ENCODE data around the gene TAL1. TPM values are rescaled to one million over a fixed set of nuclear protein-coding genes. Genes with fewer than 3 reads are reported as not detected.

The TAL1 gene
- polyA plus RNA-seq, 1 of the 3 experiments (the other 2 are of a cell fraction) = not detected

GRCh38 chr1:47244339-47244862 lies 12.4 kb upstream of the TAL1 start:
- Histone ChIP-seq H3K9ac (no peak overlapping the region), H4K20me1 (ENCODE audit: insufficient read depth) (no peaks in the 10 kb centered on the region), H3K4me3 (ENCODE audit: low read depth in 2 of 2, low read length in 1 of 2) (no peak overlapping the region), H3K27ac (ENCODE audit: low read depth in 2 of 2, low read length in 1 of 2) (no peak overlapping the region), H3F3A (replicated peaks; ENCODE audit: insufficient read depth) (no peaks in the 10 kb centered on the region), H2AFZ (ENCODE audit: low read depth) (0 out of 2 replicates have a peak overlapping the region, but pooled peaks have one; percentile 33), H3K27me3 (ENCODE audit: insufficient read depth) (peaks cover 2% of the 10 kb centered on the region; the same call in 1 of the 2 replicates), H3K79me2 (ENCODE audit: insufficient read depth) (no peaks in the 10 kb centered on the region), H3K36me3 (replicated peaks in 1 of 2; ENCODE audit: control insufficient read depth in 1 of 2, insufficient read depth in 2 of 2, low read length in 1 of 2) (no peaks in the 10 kb centered on the region), H3K9me3 (no peaks in the 10 kb centered on the region), H3K4me1 (ENCODE audit: control insufficient read depth in 1 of 2, insufficient read depth in 2 of 2, low read depth in 1 of 2, low read length in 1 of 2) (no peaks in the 10 kb centered on the region), H3K9me2 (no peaks in the 10 kb centered on the region), H3K4me2 (no peak overlapping the region)
- no peak for TF ChIP-seq NRF1 (IDR thresholded peaks at IDR 0.05; ENCODE audit: low read depth, low read length)
- TF ChIP-seq TEAD4 (IDR thresholded peaks at IDR 0.05; ENCODE audit: borderline replicate concordance, insufficient read depth) = no peak
- TF ChIP-seq, protein P1, sequence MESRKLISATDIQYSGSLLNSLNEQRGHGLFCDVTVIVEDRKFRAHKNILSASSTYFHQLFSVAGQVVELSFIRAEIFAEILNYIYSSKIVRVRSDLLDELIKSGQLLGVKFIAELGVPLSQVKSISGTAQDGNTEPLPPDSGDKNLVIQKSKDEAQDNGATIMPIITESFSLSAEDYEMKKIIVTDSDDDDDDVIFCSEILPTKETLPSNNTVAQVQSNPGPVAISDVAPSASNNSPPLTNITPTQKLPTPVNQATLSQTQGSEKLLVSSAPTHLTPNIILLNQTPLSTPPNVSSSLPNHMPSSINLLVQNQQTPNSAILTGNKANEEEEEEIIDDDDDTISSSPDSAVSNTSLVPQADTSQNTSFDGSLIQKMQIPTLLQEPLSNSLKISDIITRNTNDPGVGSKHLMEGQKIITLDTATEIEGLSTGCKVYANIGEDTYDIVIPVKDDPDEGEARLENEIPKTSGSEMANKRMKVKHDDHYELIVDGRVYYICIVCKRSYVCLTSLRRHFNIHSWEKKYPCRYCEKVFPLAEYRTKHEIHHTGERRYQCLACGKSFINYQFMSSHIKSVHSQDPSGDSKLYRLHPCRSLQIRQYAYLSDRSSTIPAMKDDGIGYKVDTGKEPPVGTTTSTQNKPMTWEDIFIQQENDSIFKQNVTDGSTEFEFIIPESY (IDR thresholded peaks at IDR 0.05; ENCODE audit: borderline replicate concordance, low read depth) = no peak
- TF ChIP-seq, protein P2, sequence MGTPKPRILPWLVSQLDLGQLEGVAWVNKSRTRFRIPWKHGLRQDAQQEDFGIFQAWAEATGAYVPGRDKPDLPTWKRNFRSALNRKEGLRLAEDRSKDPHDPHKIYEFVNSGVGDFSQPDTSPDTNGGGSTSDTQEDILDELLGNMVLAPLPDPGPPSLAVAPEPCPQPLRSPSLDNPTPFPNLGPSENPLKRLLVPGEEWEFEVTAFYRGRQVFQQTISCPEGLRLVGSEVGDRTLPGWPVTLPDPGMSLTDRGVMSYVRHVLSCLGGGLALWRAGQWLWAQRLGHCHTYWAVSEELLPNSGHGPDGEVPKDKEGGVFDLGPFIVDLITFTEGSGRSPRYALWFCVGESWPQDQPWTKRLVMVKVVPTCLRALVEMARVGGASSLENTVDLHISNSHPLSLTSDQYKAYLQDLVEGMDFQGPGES (IDR thresholded peaks at IDR 0.05; ENCODE audit: low read depth, low read length) = no peak
- TF ChIP-seq CHD2 (IDR thresholded peaks at IDR 0.05; ENCODE audit: low read length, partially characterized antibody) = no peak
- TF ChIP-seq RCOR1 (IDR thresholded peaks at IDR 0.05; ENCODE audit: low read length) = no peak
- no peak for TF ChIP-seq JUND (IDR thresholded peaks at IDR 0.05)
- DNase-seq = no peak
- ChIA-PET CTCF (interaction anchor here (1.1 kb wide), 1 partner anchor 18 kb away, joined by 5 read pairs; no protein-coding TSS in a partner anchor), POLR2A (no interaction called here)
- 63% methylated on average over 3 of the region's 3 CpGs for WGBS (ENCODE audit: low lambda C conversion rate)

DNA sequence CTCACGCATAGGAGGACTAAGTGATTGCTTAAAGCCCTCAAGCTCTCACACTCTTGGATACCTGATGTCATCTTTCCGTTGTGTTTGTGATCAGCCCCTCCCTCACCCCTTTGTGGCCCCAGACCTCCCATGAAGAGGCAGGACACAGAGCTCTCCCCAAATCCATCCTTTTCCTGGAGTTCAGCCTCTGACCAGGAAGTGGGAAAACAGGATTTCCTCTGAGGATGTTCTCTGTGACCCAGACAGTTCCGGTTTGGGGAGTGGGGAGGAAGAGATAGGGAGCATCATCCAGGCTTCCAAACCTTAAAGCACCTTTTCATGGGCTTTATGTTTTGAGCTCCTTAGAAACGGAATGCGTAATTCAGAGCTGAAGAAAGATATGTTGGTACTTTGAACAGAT lies 11.9 kb upstream of the TAL1 start:
- Histone ChIP-seq H3F3A (replicated peaks; ENCODE audit: insufficient read depth) (no peaks in the 10 kb centered on the region), H3K79me2 (ENCODE audit: insufficient read depth) (no peaks in the 10 kb centered on the region), H3K9ac (no peak overlapping the region), H3K9me3 (no peaks in the 10 kb centered on the region), H3K27ac (ENCODE audit: low read depth in 2 of 2, low read length in 1 of 2) (no peak overlapping the region), H3K4me1 (ENCODE audit: control insufficient read depth in 1 of 2, insufficient read depth in 2 of 2, low read depth in 1 of 2, low read length in 1 of 2) (no peaks in the 10 kb centered on the region), H3K4me2 (no peak overlapping the region), H2AFZ (ENCODE audit: low read depth) (peak overlapping the region; percentile 33; the same call in 1 of the 2 replicates), H3K9me2 (no peaks in the 10 kb centered on the region), H4K20me1 (ENCODE audit: insufficient read depth) (no peaks in the 10 kb centered on the region), H3K27me3 (ENCODE audit: insufficient read depth) (peaks cover 4% of the 10 kb centered on the region; the same call in 1 of the 2 replicates), H3K36me3 (replicated peaks in 1 of 2; ENCODE audit: control insufficient read depth in 1 of 2, insufficient read depth in 2 of 2, low read length in 1 of 2) (no peaks in the 10 kb centered on the region), H3K4me3 (ENCODE audit: low read depth in 2 of 2, low read length in 1 of 2) (no peak overlapping the region)
- ChIA-PET CTCF (interaction anchor here (0.6 to 1.4 kb wide), 4 partner anchors 11 to 65 kb away, joined by 3 to 5 read pairs (median 3); no protein-coding TSS in a partner anchor), POLR2A (no interaction called here)
- TF ChIP-seq, protein P1 (IDR thresholded peaks at IDR 0.05; ENCODE audit: borderline replicate concordance, low read depth) = no peak
- TF ChIP-seq FOXJ3 (CRISPR knock-in tag; IDR thresholded peaks at IDR 0.05) (no peak), RCOR1 (IDR thresholded peaks at IDR 0.05; ENCODE audit: low read length) (no peak), GABPA (IDR thresholded peaks at IDR 0.05; ENCODE audit: low read depth) (no peak), CTCF (IDR thresholded peaks at IDR 0.05) (no peak), YY1 (IDR thresholded peaks at IDR 0.05; ENCODE audit: low read depth) (no peak)
- TF ChIP-seq, protein P3, sequence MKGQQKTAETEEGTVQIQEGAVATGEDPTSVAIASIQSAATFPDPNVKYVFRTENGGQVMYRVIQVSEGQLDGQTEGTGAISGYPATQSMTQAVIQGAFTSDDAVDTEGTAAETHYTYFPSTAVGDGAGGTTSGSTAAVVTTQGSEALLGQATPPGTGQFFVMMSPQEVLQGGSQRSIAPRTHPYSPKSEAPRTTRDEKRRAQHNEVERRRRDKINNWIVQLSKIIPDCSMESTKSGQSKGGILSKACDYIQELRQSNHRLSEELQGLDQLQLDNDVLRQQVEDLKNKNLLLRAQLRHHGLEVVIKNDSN (IDR thresholded peaks at IDR 0.05; ENCODE audit: borderline replicate concordance, low read depth) = no peak
- no peak for DNase-seq
- 76% methylated on average over 5 of the region's 5 CpGs for WGBS (ENCODE audit: low lambda C conversion rate)

Data from SK-N-SH (cell line).